ENCODE results near the gene VIM.

Gene VIM

GRCh38 chr10:17228091-17229015 lies at the start of gene VIM:
Gene VIM (plus strand): TSS chr10:17228241. CDS start chr10:17229423, 1,182 bp downstream.
- no peak for DNase-seq

DNA sequence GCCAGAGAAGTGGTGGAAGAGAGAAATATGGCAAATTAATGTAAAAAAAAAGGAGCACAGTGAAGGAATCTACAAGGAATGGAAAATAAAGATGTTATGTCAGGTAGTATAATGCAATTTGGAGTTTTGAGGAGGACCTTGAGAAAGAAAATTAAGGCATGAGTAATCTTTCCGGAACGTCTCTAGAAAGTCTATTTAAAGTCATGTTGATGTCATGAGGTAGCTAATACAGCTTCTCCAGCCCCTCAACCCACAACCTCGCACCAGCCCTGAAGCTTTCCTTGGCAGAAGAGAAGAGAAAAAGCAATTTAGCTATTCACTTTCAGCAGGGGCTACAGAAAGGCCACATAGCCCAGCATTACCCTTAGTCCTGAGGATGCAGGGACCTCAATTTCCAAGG lies 49.0 kb upstream of the VIM start:
- no peak for DNase-seq

DNA sequence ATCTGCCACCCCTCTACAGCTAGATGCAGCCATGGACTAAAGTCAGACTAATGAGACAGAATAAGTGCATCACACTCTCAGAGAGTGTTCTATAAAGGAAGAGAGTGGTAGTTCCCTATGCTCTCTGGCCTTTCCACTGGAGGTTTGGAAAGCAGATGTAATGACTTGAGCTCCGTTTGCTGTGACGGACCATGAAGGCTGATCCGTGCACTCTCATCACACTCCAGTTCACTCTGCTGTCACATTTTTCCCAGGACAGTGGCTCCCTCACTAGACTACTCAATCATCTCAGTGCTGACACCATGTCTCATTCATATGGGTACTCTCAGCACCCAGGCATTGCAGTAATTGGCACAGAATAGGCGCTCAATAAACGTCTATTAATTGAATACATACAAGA lies 46.9 kb upstream of the VIM start:
- no peak for DNase-seq

DNA sequence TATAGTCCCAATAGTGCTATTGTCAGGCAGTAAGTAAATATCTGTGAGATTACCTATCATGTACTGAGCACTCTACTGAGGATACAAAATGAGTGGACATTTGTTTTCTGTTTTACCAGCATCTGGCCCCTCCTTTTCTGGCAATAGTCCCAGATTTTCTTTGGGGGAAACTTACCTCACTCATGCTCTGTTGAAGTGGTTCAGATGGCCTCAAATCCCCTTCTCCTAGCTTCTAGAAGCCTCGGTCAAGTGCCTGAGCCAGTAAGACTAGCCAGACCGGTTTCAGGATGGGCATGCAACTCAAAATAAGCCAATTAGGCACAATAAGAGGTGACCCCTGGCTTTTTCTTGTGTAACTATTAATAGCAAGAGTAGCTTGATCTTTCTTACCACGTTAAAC lies 46.3 kb upstream of the VIM start:
- no peak for DNase-seq

GRCh38 chr10:17183110-17183509 lies 44.9 kb upstream of the VIM start:
- DNase-seq, result no peak

GRCh38 chr10:17185873-17186272 lies 42.2 kb upstream of the VIM start:
- no peak for DNase-seq

DNA sequence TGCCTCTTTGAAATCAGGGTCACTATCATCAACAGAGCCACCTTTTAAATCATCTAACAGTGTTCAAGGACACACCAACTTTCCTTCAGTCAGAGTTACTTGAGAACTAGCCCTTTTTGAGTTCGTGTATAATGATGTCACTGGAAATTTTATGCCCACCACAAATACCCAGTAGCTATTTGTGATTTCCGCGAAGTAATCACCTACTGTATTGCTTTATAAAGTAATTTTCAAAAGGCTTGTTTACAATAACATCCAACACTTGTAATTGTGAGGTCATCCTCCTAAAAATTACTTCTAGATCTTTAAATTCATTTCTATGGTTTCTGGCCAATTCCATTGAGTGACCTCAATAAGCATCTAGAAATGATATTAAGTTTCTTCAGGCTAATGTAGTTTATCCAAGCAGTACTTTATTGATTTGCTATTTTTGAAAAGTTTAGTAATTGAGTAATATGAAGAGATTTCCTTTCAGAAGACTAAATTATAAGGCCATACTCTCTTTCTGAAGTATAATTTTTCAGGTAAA lies 39.3 kb upstream of the VIM start:
- no peak for DNase-seq

DNA sequence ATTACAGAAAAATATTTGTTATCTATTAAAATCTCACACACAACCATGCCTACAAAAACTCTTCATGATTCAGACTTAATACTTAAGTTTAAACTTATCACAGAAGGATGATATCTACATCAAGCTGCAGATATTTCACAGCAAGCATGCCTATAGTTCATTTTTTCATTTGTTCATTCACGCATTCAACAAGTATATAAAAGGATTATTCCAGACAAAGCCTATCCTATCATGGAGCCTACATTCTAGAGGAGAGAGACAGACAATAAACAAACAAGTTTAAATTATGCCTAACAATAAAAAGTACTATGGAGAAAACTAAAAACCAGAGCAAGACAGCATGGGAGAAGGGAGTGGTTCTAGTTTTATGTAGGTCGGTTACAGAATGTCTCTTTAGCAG lies 37.4 kb upstream of the VIM start:
- DNase-seq, result no peak

DNA sequence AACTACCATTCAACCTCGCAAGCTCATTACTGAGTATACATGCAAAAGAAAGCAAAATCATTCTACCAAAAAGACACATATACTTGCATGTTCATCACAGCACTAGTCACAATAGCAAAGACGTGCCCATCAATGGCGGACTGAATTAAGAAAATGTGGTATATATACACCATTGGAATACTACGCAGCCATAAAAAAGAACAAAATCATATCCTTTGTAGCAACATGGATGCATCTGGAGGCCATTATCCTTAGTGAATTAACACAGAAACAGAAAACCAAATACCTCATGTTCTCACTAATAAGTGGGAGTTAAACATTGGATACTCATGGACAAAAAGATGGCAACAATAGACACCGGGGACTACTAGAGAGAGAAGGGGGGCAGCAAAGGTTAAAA lies 33.0 kb upstream of the VIM start:
- DNase-seq, result no peak

DNA sequence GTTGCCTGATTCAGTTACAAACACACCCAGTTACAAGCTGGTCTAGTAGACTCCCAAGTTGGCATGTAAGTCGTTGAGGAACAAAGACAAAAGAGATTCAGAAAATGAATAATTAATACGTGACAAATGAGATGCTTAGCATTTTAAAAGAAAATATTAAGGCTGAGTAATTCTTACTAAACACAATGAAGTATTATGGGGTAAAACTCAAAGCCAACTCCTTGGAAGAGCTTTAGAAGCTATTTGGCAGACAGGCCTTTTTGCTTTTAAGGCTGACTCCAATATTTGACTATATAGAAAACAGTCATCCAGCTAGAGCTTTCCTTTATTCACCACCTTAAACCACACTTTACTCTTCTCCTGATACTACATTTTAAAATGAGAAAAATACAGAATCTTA lies 32.0 kb upstream of the VIM start:
- no peak for DNase-seq

GRCh38 chr10:17196573-17196972 lies 31.5 kb upstream of the VIM start:
- DNase-seq, result no peak

GRCh38 chr10:17199351-17199804 lies 28.7 kb upstream of the VIM start:
- no peak for DNase-seq

DNA sequence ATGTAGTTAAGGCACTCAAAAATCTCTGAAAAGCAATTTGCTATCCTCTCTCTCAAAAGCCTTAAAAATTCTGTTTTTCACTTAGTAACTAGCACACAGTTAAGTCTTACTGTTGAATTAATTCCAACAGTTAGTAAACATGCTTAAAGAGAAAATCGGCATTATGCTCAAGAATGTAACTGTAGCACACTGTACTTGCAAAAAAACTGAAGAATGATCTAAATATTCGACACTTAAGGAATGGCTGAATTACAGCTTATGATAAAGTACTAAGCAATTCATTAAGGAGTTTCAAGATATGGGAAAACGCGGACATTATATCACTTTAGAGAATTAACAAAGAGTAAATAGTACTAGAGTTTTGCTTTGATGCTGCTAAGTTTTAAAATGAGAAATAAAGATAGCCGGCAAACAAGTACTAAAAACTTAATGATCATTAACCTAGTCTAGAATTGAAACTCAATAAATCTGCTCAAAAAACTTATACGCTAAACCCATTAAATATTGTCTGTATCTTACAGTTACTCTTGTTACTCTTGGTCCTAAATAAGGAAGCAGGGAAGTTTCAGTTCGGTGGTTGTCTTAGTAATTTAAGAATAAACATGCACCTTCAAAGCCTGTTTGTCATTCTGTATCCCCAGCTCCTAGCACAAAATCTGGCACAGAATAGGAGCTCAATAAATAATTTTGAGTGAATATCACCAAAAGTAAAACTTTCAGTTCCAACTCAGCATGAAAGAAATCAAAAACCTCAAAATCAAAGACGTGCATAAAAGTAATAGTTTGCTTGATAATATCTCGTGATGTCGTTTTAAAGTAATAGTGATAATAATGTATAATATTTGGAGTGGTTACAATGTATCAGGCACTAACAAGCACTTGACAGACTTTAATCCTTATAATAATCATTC lies 27.8 kb upstream of the VIM start:
- DNase-seq, result no peak

GRCh38 chr10:17200912-17201793 lies 26.9 kb upstream of the VIM start, which contains the start of gene TRDMT1:
Gene TRDMT1 (minus strand): TSS chr10:17201672. CDS start chr10:17201634, 38 bp downstream.
- peak; percentile 99 for DNase-seq

- DNase-seq, result no peak
Observed at GRCh38 chr10:17201794-17202116, 26.3 kb upstream of the VIM start.

DNA sequence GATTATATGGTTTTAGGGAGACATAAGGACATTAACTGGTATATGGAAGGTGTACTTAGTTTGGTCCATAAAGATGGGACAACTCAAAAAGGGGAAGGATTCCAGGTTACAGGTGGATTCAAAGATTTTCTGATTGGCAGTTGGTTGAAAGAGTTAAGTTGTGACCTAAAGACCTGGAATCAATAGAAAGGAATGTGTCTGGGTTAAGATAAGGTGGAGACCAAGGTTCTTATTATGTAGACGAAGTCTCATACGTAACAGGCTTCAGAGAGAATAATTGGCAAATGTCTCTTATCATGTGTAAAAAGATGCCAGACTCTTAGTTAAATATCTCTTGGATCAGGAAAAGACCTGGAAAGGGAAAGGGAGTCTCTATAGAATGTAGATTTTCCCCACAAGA lies 25.5 kb upstream of the VIM start:
- DNase-seq, result no peak

- DNase-seq, result no peak
Observed at GRCh38 chr10:17202999-17203398, 25.0 kb upstream of the VIM start.

GRCh38 chr10:17203416-17203815 lies 24.6 kb upstream of the VIM start:
- DNase-seq, result no peak

DNA sequence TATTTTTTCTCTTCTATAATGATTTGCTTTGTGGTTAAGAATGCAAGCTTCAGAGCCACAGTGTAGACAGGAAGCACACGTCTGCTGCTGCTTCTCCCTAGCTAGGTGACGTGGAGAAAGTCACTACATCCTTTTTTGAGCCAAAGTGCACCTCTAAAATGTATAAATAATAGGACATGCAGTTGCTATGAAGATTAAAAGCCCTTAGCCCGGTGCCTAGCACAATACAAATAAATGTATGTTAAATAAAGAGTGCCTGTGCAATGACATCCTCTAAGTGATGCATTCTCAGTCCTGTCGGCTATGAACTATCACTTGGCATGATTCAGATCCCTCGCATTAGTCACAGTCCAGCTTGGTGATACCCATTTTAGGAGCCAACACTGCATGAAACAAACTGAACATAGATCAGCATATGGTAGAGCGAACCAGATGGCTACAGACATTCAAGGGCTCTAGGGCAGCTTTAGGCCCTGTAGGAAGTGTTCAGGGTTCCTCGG lies 21.8 kb upstream of the VIM start:
- DNase-seq, result no peak

DNA sequence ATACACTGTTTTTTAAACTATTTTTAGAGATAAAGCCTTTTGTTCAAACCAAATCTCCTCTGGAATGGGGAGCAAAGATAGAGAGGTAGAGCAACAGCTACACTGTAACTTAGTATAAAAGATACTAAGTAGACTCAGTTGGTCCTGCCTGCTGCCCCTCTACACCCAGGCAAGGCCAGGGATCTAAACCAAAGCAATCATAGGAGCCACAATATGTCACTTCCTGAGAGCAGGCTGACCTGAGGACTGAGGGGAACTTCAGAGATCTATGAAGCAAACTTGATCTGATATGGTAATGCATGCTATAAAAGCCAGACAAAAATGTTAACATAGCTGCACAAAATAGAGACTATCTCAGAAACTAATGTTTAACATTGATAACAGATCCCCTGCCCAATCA lies 19.6 kb upstream of the VIM start:
- DNase-seq, result no peak

DNA sequence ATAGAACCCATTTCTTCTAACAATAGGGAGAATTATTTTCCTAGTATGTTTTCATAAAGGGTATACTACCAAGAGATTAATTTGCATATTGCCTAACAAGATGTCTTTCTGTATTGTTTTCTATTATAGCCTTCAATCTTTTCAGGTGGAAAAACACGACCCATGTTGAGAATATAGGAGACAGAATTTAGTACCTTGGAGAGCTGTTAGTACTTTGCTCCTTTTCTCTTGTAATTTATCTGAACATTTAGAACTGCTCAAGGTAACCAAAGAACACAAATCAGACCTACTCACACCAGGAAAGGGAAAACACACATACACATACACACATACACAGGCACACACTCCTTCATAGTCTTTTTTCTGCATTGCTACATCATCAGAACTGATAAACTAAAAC lies 18.7 kb upstream of the VIM start:
- DNase-seq, result no peak

DNA sequence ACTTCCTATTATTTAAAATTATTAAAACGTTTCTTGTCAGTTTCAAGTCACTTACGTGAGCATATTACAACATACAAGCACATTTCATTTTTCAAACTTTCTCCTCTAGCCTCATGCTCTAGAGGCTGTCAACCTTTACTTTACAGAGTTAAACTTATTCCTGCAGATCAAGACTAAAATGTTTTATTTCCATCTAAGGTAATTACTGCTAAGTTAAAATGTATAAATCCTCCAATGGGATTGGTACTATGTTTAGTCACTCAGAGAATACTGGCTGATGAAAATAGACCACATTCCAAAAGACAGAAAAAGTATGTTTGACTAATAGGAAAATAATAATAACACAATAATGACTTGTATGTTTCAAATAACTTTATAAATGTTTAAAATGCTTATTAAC lies 18.2 kb upstream of the VIM start:
- no peak for DNase-seq
